K562 (cell line): Measurements from ENCODE around the gene PLEKHO1.

Experiments
- ARNT ChIP-seq, 2 experiments: fragments of 450-650 bp; IDR thresholded peaks; 2 replicates each; pipeline ENCODE4 v1.6.1; 2016; ENCODE audit warnings: mild to moderate bottlenecking in 1 of 2
- E2F1 ChIP-seq: sonication (generic); formaldehyde crosslinking; IDR thresholded peaks from 2 replicates; pipeline ENCODE4 v1.8.1; 2023; ENCODE audit warnings: mild to moderate bottlenecking, missing genetic modification reagents, moderate library complexity
- NFIX ChIP-seq: fragments of 250-450 bp; sonication (Bioruptor Pico); IDR thresholded peaks from 2 replicates; pipeline ENCODE4 v1.4.0; 2020; ENCODE audit warnings: low read depth, mild to moderate bottlenecking, moderate library complexity
- NFYB ChIP-seq: IDR thresholded peaks from 2 replicates; pipeline ENCODE4 v1.6.1; 2011; ENCODE audit warnings: mild to moderate bottlenecking, moderate library complexity; ENCODE audit not compliant: insufficient read length; ENCODE audit errors: extremely low read depth
- REST ChIP-seq, 2 experiments: fragments of 450-650 bp; formaldehyde crosslinking in 1 of 2; IDR thresholded peaks; 2 replicates each; pipeline versions ENCODE4 v1.4.0 to v1.6.1; 2014 to 2020; ENCODE audit warnings: mild to moderate bottlenecking in 2 of 2, borderline replicate concordance in 1 of 2, low read depth in 1 of 2
- SAP30 ChIP-seq: fragments of 200-600 bp; sonication (generic); IDR thresholded peaks from 2 replicates; pipeline ENCODE4 v1.6.1; 2012; ENCODE audit warnings: borderline replicate concordance, low read depth, mild to moderate bottlenecking, moderate library complexity, low read length, control low read depth, inconsistent platforms; ENCODE audit not compliant: insufficient read depth, poor library complexity, severe bottlenecking
- SMAD1 ChIP-seq: fragments of 150-350 bp; IDR thresholded peaks from 2 replicates; pipeline ENCODE4 v1.6.1; 2014; ENCODE audit warnings: low read length, low read depth; ENCODE audit not compliant: partially characterized antibody
- ZBTB40 ChIP-seq, 2 experiments: fragments of 450-650 bp in 1 of 2; sonication (generic) in 1 of 2; formaldehyde crosslinking in 1 of 2; IDR thresholded peaks; 2 replicates each; pipeline versions ENCODE4 v1.7.1 to v1.9.0; 2016 to 2022; ENCODE audit warnings: inconsistent platforms in 1 of 2, mild to moderate bottlenecking in 1 of 2, missing genetic modification reagents in 1 of 2
- ZC3H8 ChIP-seq: fragments of 450-650 bp; IDR thresholded peaks from 2 replicates; pipeline ENCODE4 v1.6.1; 2017
- ZZZ3 ChIP-seq: fragments of 450-650 bp; IDR thresholded peaks from 2 replicates; pipeline ENCODE4 v1.6.1; 2016; ENCODE audit warnings: antibody characterized with exemption, mild to moderate bottlenecking, moderate library complexity
- TF ChIP-seq, protein P1 (sequence below), 3 experiments: IDR thresholded peaks in 2 of 3; conservative IDR thresholded peaks in 1 of 3; 2 replicates each; pipeline ENCODE4 v1.5.1; 2011 to 2012; ENCODE audit warnings: low read length in 3 of 3, mild to moderate bottlenecking in 3 of 3, control low read depth in 2 of 3, improper control_type of control experiment in 1 of 3, inconsistent platforms in 1 of 3, low read depth in 1 of 3, mixed read lengths in 1 of 3, moderate library complexity in 1 of 3; ENCODE audit not compliant: insufficient read depth in 2 of 3

DNA sequence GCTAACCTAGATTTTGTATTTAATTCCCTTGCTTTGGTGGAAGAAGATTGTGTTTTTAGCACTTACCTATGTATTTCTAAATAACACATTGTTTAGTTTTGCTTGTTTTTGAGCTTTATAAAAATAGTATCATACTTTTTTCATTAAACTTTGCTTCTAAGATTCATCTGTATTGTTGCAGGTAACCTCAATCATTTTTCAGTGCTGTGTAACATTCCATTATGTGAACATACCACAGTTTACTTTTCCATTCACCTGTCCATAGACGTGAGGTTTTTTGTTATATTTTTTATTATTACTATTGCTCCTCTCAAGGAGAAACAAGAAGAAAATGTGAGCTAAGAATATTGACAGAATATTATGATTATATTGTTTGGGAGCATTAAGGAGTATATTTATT is 15.2 kb upstream of the PLEKHO1 start:
- TF ChIP-seq SMAD1 (no peak), ZZZ3 (no peak), NFYB (no peak), NFIX (CRISPR knock-in tag) (no peak), ZC3H8 (no peak), ARNT (IDR thresholded peaks at IDR 0.05) (no peak), SAP30 (no peak), ZBTB40 (IDR thresholded peaks at IDR 0.05) (no peak), ZBTB40 (CRISPR knock-in tag; IDR thresholded peaks at IDR 0.05) (no peak), REST (IDR thresholded peaks at IDR 0.05; ENCODE audit: borderline replicate concordance) (no peak), REST (CRISPR knock-in tag; IDR thresholded peaks at IDR 0.05; ENCODE audit: low read depth) (no peak), E2F1 (no peak)
- TF ChIP-seq, protein P1, sequence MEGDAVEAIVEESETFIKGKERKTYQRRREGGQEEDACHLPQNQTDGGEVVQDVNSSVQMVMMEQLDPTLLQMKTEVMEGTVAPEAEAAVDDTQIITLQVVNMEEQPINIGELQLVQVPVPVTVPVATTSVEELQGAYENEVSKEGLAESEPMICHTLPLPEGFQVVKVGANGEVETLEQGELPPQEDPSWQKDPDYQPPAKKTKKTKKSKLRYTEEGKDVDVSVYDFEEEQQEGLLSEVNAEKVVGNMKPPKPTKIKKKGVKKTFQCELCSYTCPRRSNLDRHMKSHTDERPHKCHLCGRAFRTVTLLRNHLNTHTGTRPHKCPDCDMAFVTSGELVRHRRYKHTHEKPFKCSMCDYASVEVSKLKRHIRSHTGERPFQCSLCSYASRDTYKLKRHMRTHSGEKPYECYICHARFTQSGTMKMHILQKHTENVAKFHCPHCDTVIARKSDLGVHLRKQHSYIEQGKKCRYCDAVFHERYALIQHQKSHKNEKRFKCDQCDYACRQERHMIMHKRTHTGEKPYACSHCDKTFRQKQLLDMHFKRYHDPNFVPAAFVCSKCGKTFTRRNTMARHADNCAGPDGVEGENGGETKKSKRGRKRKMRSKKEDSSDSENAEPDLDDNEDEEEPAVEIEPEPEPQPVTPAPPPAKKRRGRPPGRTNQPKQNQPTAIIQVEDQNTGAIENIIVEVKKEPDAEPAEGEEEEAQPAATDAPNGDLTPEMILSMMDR (IDR thresholded peaks at IDR 0.05 in 2 of 3, conservative IDR thresholded peaks at IDR 0.05 in 1 of 3; ENCODE audit: insufficient read depth in 2 of 3, low read depth in 1 of 3, low read length in 3 of 3): no peak
